ENCODE results near the gene FBN1. TPM values are rescaled to one million over a fixed set of nuclear protein-coding genes. Genes with fewer than 3 reads are reported as not detected.

FBN1 gene
- polyA plus RNA-seq, 6 donors from 2014 or later: 0.03 TPM; not detected in 5

DNA sequence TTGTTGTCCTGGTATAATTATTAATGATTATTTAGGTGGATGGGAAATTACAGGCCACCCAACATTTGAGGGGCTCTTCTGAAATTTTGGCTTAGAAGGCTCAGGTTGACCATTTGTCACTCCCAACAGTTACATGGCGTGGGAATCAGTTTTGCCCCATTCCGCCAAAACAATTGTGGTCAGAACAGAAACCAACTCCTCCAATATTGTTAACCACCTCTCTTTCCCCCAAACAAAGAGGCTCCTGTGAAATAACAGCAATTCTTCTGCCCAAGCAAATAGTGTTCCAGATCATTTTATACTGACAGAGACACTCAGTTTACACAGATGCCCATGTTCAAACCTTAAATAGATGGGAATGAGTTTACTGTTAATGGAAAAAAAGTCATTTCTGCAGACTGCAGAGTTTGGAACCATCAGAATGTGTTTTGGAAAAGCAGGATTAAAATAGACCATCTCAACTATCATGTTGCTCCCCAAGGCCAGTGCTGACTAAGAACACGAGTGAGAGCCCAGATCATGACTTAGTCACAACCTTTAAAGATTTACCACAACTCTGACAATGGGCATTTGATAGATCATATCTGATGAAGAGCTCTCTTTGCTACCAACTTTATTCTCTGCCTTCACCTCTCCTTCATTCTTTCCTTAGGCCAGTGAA, 212.2 kb downstream of the FBN1 start:
- no peaks in the 10 kb centered on the region for H3K4me1 Mint-ChIP-seq
- no peak overlapping the region for H3K27ac Mint-ChIP-seq
- no peak for DNase-seq

GRCh38 chr15:48432688-48433087, 212.8 kb downstream of the FBN1 start:
- no peak for ATAC-seq (ENCODE audit: low read depth in 2 of 2)
- no peaks in the 10 kb centered on the region for H3K36me3 Mint-ChIP-seq
- no peaks in the 10 kb centered on the region for H3K9me3 Mint-ChIP-seq
- H3K4me3 Mint-ChIP-seq: no peak overlapping the region
- no peaks in the 10 kb centered on the region for H3K4me1 Mint-ChIP-seq
- no peaks in the 10 kb centered on the region for H3K27me3 Mint-ChIP-seq
- H3K27ac Mint-ChIP-seq: no peak overlapping the region
- DNase-seq: no peak

More for the DNA sequence above, 212.2 kb downstream of the FBN1 start:
- H3K4me3 Mint-ChIP-seq: no peak overlapping the region
- H3K36me3 Mint-ChIP-seq: no peaks in the 10 kb centered on the region
- no peaks in the 10 kb centered on the region for H3K27me3 Mint-ChIP-seq
- H3K9me3 Mint-ChIP-seq: no peaks in the 10 kb centered on the region
- no peak for ATAC-seq (ENCODE audit: low read depth in 2 of 2)

GRCh38 chr15:48427960-48428547, 217.5 kb downstream of the FBN1 start:
- no peaks in the 10 kb centered on the region for H3K27me3 Mint-ChIP-seq

DNA sequence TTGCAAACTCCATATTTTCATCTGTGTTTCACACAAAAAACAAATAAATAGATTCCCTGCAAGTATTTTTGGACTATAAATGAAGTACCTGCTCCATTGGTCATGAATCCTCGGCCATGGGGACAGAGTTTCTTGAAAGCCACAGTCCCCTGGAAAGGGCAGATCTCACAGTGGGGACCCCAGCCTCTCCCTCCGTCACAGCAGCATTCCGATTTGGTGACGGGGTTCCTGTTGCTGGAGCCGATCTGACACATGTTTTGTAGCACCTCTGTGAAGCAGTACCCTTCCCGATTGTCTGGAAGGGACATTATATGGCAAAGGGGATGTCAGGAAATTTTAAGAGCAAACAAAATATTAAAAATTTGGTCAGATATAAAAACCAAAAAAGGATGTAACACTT, 218.0 kb downstream of the FBN1 start:
- no peak for DNase-seq
- Mint-ChIP-seq H3K4me3 (no peak overlapping the region), H3K4me1 (no peaks in the 10 kb centered on the region), H3K27ac (peak overlapping the region in 1 of 6 donors; percentile 15), H3K9me3 (no peaks in the 10 kb centered on the region), H3K36me3 (no peaks in the 10 kb centered on the region), H3K27me3 (no peaks in the 10 kb centered on the region)
- no peak for ATAC-seq (ENCODE audit: low read depth in 2 of 2)

More at GRCh38 chr15:48427960-48428547, 217.5 kb downstream of the FBN1 start:
- Mint-ChIP-seq H3K4me3 (no peak overlapping the region), H3K36me3 (no peaks in the 10 kb centered on the region), H3K4me1 (no peaks in the 10 kb centered on the region), H3K9me3 (no peaks in the 10 kb centered on the region), H3K27ac (no peak overlapping the region)
- ATAC-seq (ENCODE audit: low read depth in 2 of 2): no peak
- DNase-seq: no peak

DNA sequence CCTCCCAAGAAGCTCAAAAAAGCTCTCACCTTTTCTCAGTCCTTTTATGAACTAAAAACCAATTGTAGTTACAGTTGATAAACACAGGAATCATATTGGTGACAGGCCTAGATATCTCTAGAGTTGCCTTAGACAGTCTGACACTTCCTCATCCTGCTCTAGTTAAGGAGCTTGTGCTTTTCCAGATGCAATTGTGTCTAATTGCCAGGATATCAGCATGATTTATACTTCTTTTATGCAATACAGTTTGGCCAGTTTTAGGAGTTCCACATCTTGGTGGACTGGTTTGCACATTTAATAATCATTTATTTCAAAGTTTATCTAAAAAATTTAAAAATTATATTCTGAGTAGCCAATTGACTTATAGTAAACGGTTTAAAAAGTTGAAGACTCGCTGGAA, 218.6 kb downstream of the FBN1 start:
- no peaks in the 10 kb centered on the region for H3K27me3 Mint-ChIP-seq

GRCh38 chr15:48426044-48426443, 219.5 kb downstream of the FBN1 start:
- ATAC-seq (ENCODE audit: low read depth in 2 of 2): no peak
- H3K36me3 Mint-ChIP-seq: no peaks in the 10 kb centered on the region
- DNase-seq: no peak
- H3K27ac Mint-ChIP-seq: no peak overlapping the region
- H3K4me1 Mint-ChIP-seq: no peaks in the 10 kb centered on the region
- no peak overlapping the region for H3K4me3 Mint-ChIP-seq
- H3K9me3 Mint-ChIP-seq: no peaks in the 10 kb centered on the region
- H3K27me3 Mint-ChIP-seq: no peaks in the 10 kb centered on the region

More for the DNA sequence above, 218.6 kb downstream of the FBN1 start:
- no peaks in the 10 kb centered on the region for H3K4me1 Mint-ChIP-seq
- H3K27ac Mint-ChIP-seq: no peak overlapping the region
- no peak for DNase-seq
- H3K4me3 Mint-ChIP-seq: no peak overlapping the region
- H3K9me3 Mint-ChIP-seq: no peaks in the 10 kb centered on the region
- no peaks in the 10 kb centered on the region for H3K36me3 Mint-ChIP-seq
- no peak for ATAC-seq (ENCODE audit: low read depth in 2 of 2)

DNA sequence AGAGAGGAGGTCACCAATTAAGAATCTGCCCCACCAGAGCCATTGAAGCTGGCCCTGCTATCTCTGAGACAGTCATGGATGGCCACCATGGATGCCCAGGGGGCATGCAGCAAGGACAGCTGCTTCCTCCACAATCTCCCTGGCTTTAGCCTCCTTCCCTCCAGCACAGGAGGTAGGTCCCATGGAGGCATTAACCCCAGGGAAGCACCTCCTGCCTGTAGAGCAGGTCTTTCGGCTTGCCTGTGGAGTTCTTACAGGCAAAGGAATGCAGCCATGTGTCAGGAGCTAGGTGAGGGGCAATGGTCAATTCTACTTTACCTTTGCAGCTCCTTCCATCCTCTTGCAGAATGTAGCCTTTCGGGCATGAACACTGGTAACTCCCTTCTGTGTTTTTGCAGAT, 220.5 kb downstream of the FBN1 start:
- Mint-ChIP-seq H3K27me3 (no peaks in the 10 kb centered on the region), H3K36me3 (no peaks in the 10 kb centered on the region), H3K4me3 (no peak overlapping the region), H3K9me3 (no peaks in the 10 kb centered on the region), H3K27ac (no peak overlapping the region), H3K4me1 (no peaks in the 10 kb centered on the region)
- DNase-seq (no peak), ATAC-seq (ENCODE audit: low read depth in 2 of 2) (no peak)

GRCh38 chr15:48423896-48424475, 221.5 kb downstream of the FBN1 start:
- H3K27ac Mint-ChIP-seq: no peak overlapping the region
- no peak overlapping the region for H3K4me3 Mint-ChIP-seq
- H3K27me3 Mint-ChIP-seq: no peaks in the 10 kb centered on the region
- H3K4me1 Mint-ChIP-seq: no peaks in the 10 kb centered on the region
- ATAC-seq (ENCODE audit: low read depth in 2 of 2): no peak
- no peak for DNase-seq
- no peaks in the 10 kb centered on the region for H3K9me3 Mint-ChIP-seq
- H3K36me3 Mint-ChIP-seq: no peaks in the 10 kb centered on the region

- Mint-ChIP-seq H3K4me3 (no peak overlapping the region), H3K9me3 (no peaks in the 10 kb centered on the region), H3K4me1 (no peaks in the 10 kb centered on the region), H3K27ac (no peak overlapping the region), H3K27me3 (no peaks in the 10 kb centered on the region), H3K36me3 (no peaks in the 10 kb centered on the region)
- ATAC-seq (ENCODE audit: low read depth in 2 of 2) (no peak), DNase-seq (no peak)
Observed at GRCh38 chr15:48423342-48423741, 222.2 kb downstream of the FBN1 start.

DNA sequence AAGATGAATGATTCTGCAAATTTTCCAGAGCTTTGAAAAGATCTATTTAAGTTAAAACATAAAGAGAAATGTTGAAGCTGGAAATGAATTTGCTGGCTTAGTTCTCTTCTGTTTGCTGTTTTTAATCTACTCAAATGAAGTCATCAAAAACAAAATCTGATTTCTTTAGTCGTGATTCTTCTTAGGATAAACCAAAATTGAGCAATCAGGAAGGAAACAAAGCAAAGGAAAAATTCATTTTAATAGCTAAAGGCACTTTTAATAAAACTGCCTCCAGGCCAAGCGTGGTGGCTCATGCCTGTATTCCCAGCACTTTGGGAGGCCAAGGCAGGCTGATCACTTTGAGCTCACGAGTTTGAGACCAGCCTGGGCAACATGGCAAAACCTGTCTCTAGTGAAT, 223.1 kb downstream of the FBN1 start:
- no peaks in the 10 kb centered on the region for H3K27me3 Mint-ChIP-seq
- no peaks in the 10 kb centered on the region for H3K36me3 Mint-ChIP-seq
- ATAC-seq (ENCODE audit: low read depth in 2 of 2) (no peak), DNase-seq (no peak)
- no peaks in the 10 kb centered on the region for H3K4me1 Mint-ChIP-seq
- no peak overlapping the region for H3K4me3 Mint-ChIP-seq
- H3K27ac Mint-ChIP-seq: no peak overlapping the region
- H3K9me3 Mint-ChIP-seq: no peaks in the 10 kb centered on the region

DNA sequence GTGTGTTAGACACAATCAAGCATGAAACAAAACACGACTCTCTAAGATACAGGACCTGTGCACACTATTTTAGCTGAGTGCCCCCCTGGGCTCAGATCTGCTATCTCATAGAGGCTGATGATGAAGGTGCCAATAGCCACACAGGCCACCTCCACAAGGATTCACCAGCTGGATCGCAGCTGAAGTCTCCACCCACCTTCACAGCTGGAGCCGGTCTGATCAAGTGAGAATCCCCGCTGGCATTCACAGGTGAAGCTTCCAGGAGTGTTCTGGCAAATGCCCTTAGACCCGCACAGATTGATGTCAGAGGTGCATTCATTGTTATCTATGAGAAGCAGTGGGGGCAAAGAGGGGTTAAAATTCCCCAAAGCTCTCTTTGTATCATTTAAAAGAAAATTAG, 224.1 kb downstream of the FBN1 start:
- Mint-ChIP-seq H3K36me3 (no peaks in the 10 kb centered on the region), H3K4me3 (no peak overlapping the region), H3K27ac (peak overlapping the region in 1 of 6 donors; percentile 80), H3K27me3 (no peaks in the 10 kb centered on the region), H3K4me1 (no peaks in the 10 kb centered on the region), H3K9me3 (no peaks in the 10 kb centered on the region)
- no peak for DNase-seq
- ATAC-seq (ENCODE audit: low read depth in 2 of 2): no peak

GRCh38 chr15:48419896-48420295, 225.6 kb downstream of the FBN1 start:
- no peaks in the 10 kb centered on the region for H3K27me3 Mint-ChIP-seq
- H3K4me3 Mint-ChIP-seq: no peak overlapping the region
- no peaks in the 10 kb centered on the region for H3K4me1 Mint-ChIP-seq
- ATAC-seq (ENCODE audit: low read depth in 2 of 2) (no peak), DNase-seq (no peak)
- H3K36me3 Mint-ChIP-seq: no peaks in the 10 kb centered on the region
- H3K27ac Mint-ChIP-seq: no peak overlapping the region
- no peaks in the 10 kb centered on the region for H3K9me3 Mint-ChIP-seq

GRCh38 chr15:48418343-48418742, 227.2 kb downstream of the FBN1 start:
- ATAC-seq (ENCODE audit: low read depth in 2 of 2) (no peak), DNase-seq (no peak)
- Mint-ChIP-seq H3K4me3 (no peak overlapping the region), H3K4me1 (no peaks in the 10 kb centered on the region), H3K27me3 (no peaks in the 10 kb centered on the region), H3K27ac (no peak overlapping the region), H3K36me3 (no peaks in the 10 kb centered on the region), H3K9me3 (no peaks in the 10 kb centered on the region)

GRCh38 chr15:48416301-48416700, 229.2 kb downstream of the FBN1 start:
- no peaks in the 10 kb centered on the region for H3K36me3 Mint-ChIP-seq

More at GRCh38 chr15:48416301-48416700, 229.2 kb downstream of the FBN1 start:
- Mint-ChIP-seq H3K4me1 (no peaks in the 10 kb centered on the region), H3K27me3 (no peaks in the 10 kb centered on the region), H3K4me3 (no peak overlapping the region), H3K27ac (no peak overlapping the region), H3K9me3 (no peaks in the 10 kb centered on the region)
- DNase-seq (no peak), ATAC-seq (ENCODE audit: low read depth in 2 of 2) (no peak)

Data from naive B cell (primary cell).